WTC11 (cell line): Measurements from ENCODE around the gene RBM18. TPM values are rescaled to one million over a fixed set of nuclear protein-coding genes. Genes with fewer than 3 reads are reported as not detected.

Experiments used
- ATAC-seq: fragments of 200-7000 bp; cut with Tn5 transposase; 2 replicates; pipeline ENCODE4 v1.10.0; 2021; ENCODE audit warnings: mild to moderate bottlenecking, moderate library complexity
- CTCF ChIA-PET: fragments of 300-600 bp; sonication (Branson Sonifier 250); formaldehyde crosslinking; loops from one replicate; lab custom pipeline; 2021; ENCODE audit warnings: antibody characterized with exemption; lab: Charles Lee
- POLR2A ChIA-PET: fragments of 350-600 bp; sonication (Branson Sonifier 250); formaldehyde crosslinking; loops from one replicate; lab custom pipeline; 2021; ENCODE audit warnings: antibody characterized with exemption; lab: Charles Lee
- DNase-seq: peaks from one replicate; pipeline ENCODE4 v3.0.0; 2021; ENCODE audit warnings: low spot score
- H3K27ac Mint-ChIP-seq: 2 replicates; pipeline ENCODE4 v1.8.0; 2021; ENCODE audit warnings: mixed read lengths
- H3K27me3 Mint-ChIP-seq: 2 replicates; pipeline ENCODE4 v1.8.0; 2021; ENCODE audit warnings: low read depth, mild to moderate bottlenecking, moderate library complexity, mixed read lengths
- H3K36me3 Mint-ChIP-seq: 2 replicates; pipeline ENCODE4 v1.8.0; 2021; ENCODE audit warnings: mixed read lengths
- H3K4me1 Mint-ChIP-seq: 2 replicates; pipeline ENCODE4 v1.8.0; 2022; ENCODE audit warnings: mixed read lengths
- H3K4me3 Mint-ChIP-seq: 2 replicates; pipeline ENCODE4 v1.8.0; 2021; ENCODE audit warnings: mild to moderate bottlenecking, moderate library complexity, mixed read lengths
- H3K9me3 Mint-ChIP-seq: 2 replicates; pipeline ENCODE4 v1.8.0; 2021; ENCODE audit warnings: mixed read lengths
- ARID4B ChIP-seq: sonication (generic); formaldehyde crosslinking; IDR thresholded peaks from 2 replicates; pipeline ENCODE4 v1.8.0; 2023; ENCODE audit warnings: missing genetic modification reagents, mild to moderate bottlenecking, borderline replicate concordance
- E2F4 ChIP-seq: sonication (generic); formaldehyde crosslinking; IDR thresholded peaks from 2 replicates; pipeline ENCODE4 v1.8.1; 2022; ENCODE audit warnings: low read depth, mild to moderate bottlenecking, moderate library complexity, missing genetic modification reagents, borderline replicate concordance
- ELF4 ChIP-seq: sonication (generic); formaldehyde crosslinking; IDR thresholded peaks from 2 replicates; pipeline ENCODE4 v1.8.1; 2022; ENCODE audit warnings: low read depth, mild to moderate bottlenecking, moderate library complexity, missing genetic modification reagents
- GRHL2 ChIP-seq: fragments of 250-450 bp; sonication (Bioruptor Pico); IDR thresholded peaks from 2 replicates; pipeline ENCODE4 v1.8.0; 2022; ENCODE audit warnings: mild to moderate bottlenecking, moderate library complexity; ENCODE audit not compliant: insufficient replicate concordance, severe bottlenecking
- TEAD4 ChIP-seq: sonication (generic); formaldehyde crosslinking; IDR thresholded peaks from 2 replicates; pipeline ENCODE4 v1.8.0; 2022; ENCODE audit warnings: mild to moderate bottlenecking, missing genetic modification reagents
- ZNF121 ChIP-seq: sonication (generic); formaldehyde crosslinking; IDR thresholded peaks from 2 replicates; pipeline ENCODE4 v1.8.0; 2023; ENCODE audit warnings: missing genetic modification reagents
- ZNF138 ChIP-seq: sonication (generic); formaldehyde crosslinking; conservative IDR thresholded peaks from 2 replicates; pipeline ENCODE4 v1.8.1; 2022; ENCODE audit warnings: mild to moderate bottlenecking, moderate library complexity, missing genetic modification reagents
- ZNF219 ChIP-seq: sonication (generic); formaldehyde crosslinking; IDR thresholded peaks from 2 replicates; pipeline ENCODE4 v1.8.0; 2023; ENCODE audit warnings: missing genetic modification reagents, mild to moderate bottlenecking, borderline replicate concordance
- ZNF423 ChIP-seq: fragments of 250-450 bp; sonication (Bioruptor Pico); IDR thresholded peaks from 2 replicates; pipeline ENCODE4 v2.1.2; 2022; ENCODE audit warnings: mild to moderate bottlenecking, moderate library complexity
- ZNF532 ChIP-seq: fragments of 250-450 bp; sonication (Bioruptor Pico); IDR thresholded peaks from 2 replicates; pipeline ENCODE4 v1.9.0; 2021; ENCODE audit warnings: mild to moderate bottlenecking, borderline replicate concordance
- ZSCAN18 ChIP-seq: fragments of 250-450 bp; sonication (Bioruptor Pico); IDR thresholded peaks from 2 replicates; pipeline ENCODE4 v2.1.2; 2022; ENCODE audit warnings: mild to moderate bottlenecking, moderate library complexity
- total RNA-seq: library from RNA; stranded (reverse); gene quantifications from 3 replicates; pipeline ENCODE4 v1.2.3, GENCODE V29; 2021
- TF ChIP-seq, protein P1 (sequence below): sonication (generic); formaldehyde crosslinking; IDR thresholded peaks from 2 replicates; pipeline ENCODE4 v1.8.0; 2022; ENCODE audit warnings: mild to moderate bottlenecking, missing genetic modification reagents
- TF ChIP-seq, protein P2 (sequence below): fragments of 250-450 bp; sonication (Bioruptor Pico); IDR thresholded peaks from 2 replicates; pipeline ENCODE4 v1.8.0; 2021; ENCODE audit warnings: mild to moderate bottlenecking

RBM18 gene
- total RNA-seq, 1 experiment from 2014 or later = 11.4 TPM

- no peak for TF ChIP-seq ZNF532 (CRISPR knock-in tag)
- TF ChIP-seq, all 79 proteins: peak for 0
Observed at GRCh38 chr9:122206118-122207046, 58.3 kb downstream of the RBM18 start (continued).

DNA sequence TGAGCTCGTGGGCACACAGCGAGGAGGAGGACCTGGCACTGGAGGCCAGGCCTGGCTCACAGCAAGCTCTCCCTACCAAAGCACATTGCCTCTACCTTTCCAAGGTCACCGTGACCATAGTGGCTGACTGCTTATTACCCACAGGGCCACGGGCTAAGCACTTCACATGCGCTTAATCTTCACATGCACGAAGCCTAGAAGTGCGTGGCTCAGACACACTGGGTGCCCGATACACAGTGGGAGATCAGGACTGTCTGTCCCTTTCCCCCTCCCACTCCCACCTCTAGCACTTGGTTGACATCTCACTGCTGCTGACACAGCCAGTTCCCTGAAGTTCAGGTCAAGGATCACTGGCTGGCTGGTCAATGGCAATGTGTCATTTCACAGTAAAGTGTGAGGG lies 59.5 kb downstream of the RBM18 start:
- Mint-ChIP-seq H3K27me3 (peaks cover 6% of the 10 kb centered on the region), H3K4me1 (peaks cover 20% of the 10 kb centered on the region), H3K9me3 (no peaks in the 10 kb centered on the region), H3K36me3 (no peaks in the 10 kb centered on the region), H3K4me3 (no peak overlapping the region), H3K27ac (no peak overlapping the region)
- DNase-seq = no peak
- ATAC-seq = no peak
- POLR2A ChIA-PET = no interaction called here
- CTCF ChIA-PET = interaction anchor here (0.8 to 1.4 kb wide), 2 partner anchors 9 to 80 kb away, joined by 3 read pairs; no protein-coding TSS in a partner anchor
- TF ChIP-seq ZNF219 (CRISPR knock-in tag) (no peak), TEAD4 (CRISPR knock-in tag) (no peak), GRHL2 (no peak), ZNF121 (CRISPR knock-in tag) (no peak), ZNF423 (CRISPR knock-in tag) (no peak), ARID4B (CRISPR knock-in tag) (no peak), ZSCAN18 (CRISPR knock-in tag) (no peak), ZNF532 (CRISPR knock-in tag) (no peak), ZNF138 (CRISPR knock-in tag) (no peak), ELF4 (CRISPR knock-in tag) (no peak), E2F4 (CRISPR knock-in tag) (no peak)
- TF ChIP-seq, protein P1, sequence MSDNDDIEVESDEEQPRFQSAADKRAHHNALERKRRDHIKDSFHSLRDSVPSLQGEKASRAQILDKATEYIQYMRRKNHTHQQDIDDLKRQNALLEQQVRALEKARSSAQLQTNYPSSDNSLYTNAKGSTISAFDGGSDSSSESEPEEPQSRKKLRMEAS (CRISPR knock-in tag) = no peak
- TF ChIP-seq, protein P2, sequence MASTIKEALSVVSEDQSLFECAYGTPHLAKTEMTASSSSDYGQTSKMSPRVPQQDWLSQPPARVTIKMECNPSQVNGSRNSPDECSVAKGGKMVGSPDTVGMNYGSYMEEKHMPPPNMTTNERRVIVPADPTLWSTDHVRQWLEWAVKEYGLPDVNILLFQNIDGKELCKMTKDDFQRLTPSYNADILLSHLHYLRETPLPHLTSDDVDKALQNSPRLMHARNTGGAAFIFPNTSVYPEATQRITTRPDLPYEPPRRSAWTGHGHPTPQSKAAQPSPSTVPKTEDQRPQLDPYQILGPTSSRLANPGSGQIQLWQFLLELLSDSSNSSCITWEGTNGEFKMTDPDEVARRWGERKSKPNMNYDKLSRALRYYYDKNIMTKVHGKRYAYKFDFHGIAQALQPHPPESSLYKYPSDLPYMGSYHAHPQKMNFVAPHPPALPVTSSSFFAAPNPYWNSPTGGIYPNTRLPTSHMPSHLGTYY (CRISPR knock-in tag) = no peak
